HepG2 (cell line): ENCODE results near the gene ALKBH2. TPM values are rescaled to one million over a fixed set of nuclear protein-coding genes. Genes with fewer than 3 reads are reported as not detected.

ENCODE experiments used
- DMAP1 ChIP-seq: IDR thresholded peaks from 2 replicates; pipeline ENCODE4 v1.6.1; 2016
- DRAP1 ChIP-seq: IDR thresholded peaks from 2 replicates; pipeline ENCODE4 v1.6.1; 2016; ENCODE audit warnings: missing genetic modification reagents, missing compliant biosample characterization
- FOSL2 ChIP-seq: sonication (generic); formaldehyde crosslinking; IDR thresholded peaks from 2 replicates; pipeline ENCODE4 v1.4.0; 2020; ENCODE audit warnings: missing genetic modification reagents
- GTF2F1 ChIP-seq: fragments of 150-350 bp; IDR thresholded peaks from 2 replicates; pipeline ENCODE4 v1.6.1; 2014; ENCODE audit warnings: low read length
- PHF8 ChIP-seq: sonication (generic); formaldehyde crosslinking; IDR thresholded peaks from 2 replicates; pipeline ENCODE4 v1.5.0; 2020; ENCODE audit warnings: missing genetic modification reagents
- POLR2A ChIP-seq, 2 experiments: IDR thresholded peaks; 2 replicates each; pipeline ENCODE4 v1.6.1; 2011; ENCODE audit warnings: low read depth in 2 of 2, low read length in 2 of 2, mild to moderate bottlenecking in 1 of 2, moderate library complexity in 1 of 2; ENCODE audit not compliant: insufficient read depth in 1 of 2
- POLR2AphosphoS5 ChIP-seq: IDR thresholded peaks from 2 replicates; pipeline ENCODE4 v1.6.1; 2012; ENCODE audit warnings: low read depth, low read length
- SIN3A ChIP-seq: IDR thresholded peaks from 2 replicates; pipeline ENCODE4 v1.6.1; 2011; ENCODE audit warnings: low read depth, mild to moderate bottlenecking, control low read depth, low read length, borderline replicate concordance
- ZBTB38 ChIP-seq: sonication (generic); formaldehyde crosslinking; IDR thresholded peaks from 2 replicates; pipeline ENCODE4 v1.5.1; 2020; ENCODE audit warnings: mild to moderate bottlenecking, missing genetic modification reagents
- ZFP36 ChIP-seq: fragments of 150-350 bp; IDR thresholded peaks from 2 replicates; pipeline ENCODE4 v1.6.1; 2018; ENCODE audit warnings: borderline replicate concordance, low read length, low read depth; ENCODE audit not compliant: partially characterized antibody
- ZFY ChIP-seq: sonication (generic); formaldehyde crosslinking; IDR thresholded peaks from 2 replicates; pipeline ENCODE4 v1.4.0; 2020; ENCODE audit warnings: missing genetic modification reagents
- ZMYM3 ChIP-seq: sonication (generic); formaldehyde crosslinking; IDR thresholded peaks from 2 replicates; pipeline ENCODE4 v1.5.1; 2020; ENCODE audit warnings: mild to moderate bottlenecking, missing genetic modification reagents
- ZNF318 ChIP-seq: sonication (generic); formaldehyde crosslinking; IDR thresholded peaks from 2 replicates; pipeline ENCODE4 v1.4.0; 2020; ENCODE audit warnings: mild to moderate bottlenecking, missing genetic modification reagents
- ZNF724P ChIP-seq: sonication (generic); formaldehyde crosslinking; IDR thresholded peaks from 2 replicates; pipeline ENCODE4 v1.8.0; 2022; ENCODE audit warnings: missing genetic modification reagents, borderline replicate concordance
- polyA plus RNA-seq, 8 experiments: library from polyadenylated mRNA; depleted of rRNA in 3 of 8; stranded (reverse) in 7 of 8; unstranded in 1 of 8; fragments of >200 nt; fragmentation: Illumina TruSeq in 4 of 8; extraction: Trizol in 4 of 8; gene quantifications; 2 replicates each; pipeline versions ENCODE4 v1.2.1 to v1.2.3, GENCODE V29; 2011 to 2016; ENCODE audit warnings: low read depth in 4 of 8, missing spikeins in 1 of 8, mixed read lengths in 1 of 8; ENCODE audit not compliant: insufficient read depth in 1 of 8
- total RNA-seq, 5 experiments: library from RNA; depleted of rRNA; stranded (reverse); fragments of >200 nt; fragmentation: Illumina TruSeq; extraction: Trizol; gene quantifications; 2 replicates each; pipeline ENCODE4 v1.2.3, GENCODE V29; 2016; ENCODE audit warnings: low read depth in 1 of 5
- TF ChIP-seq, protein P1 (sequence below): IDR thresholded peaks from 2 replicates; pipeline ENCODE4 v1.6.1; 2018; ENCODE audit warnings: missing genetic modification reagents
- TF ChIP-seq, protein P2 (sequence below): sonication (generic); formaldehyde crosslinking; IDR thresholded peaks from 2 replicates; pipeline ENCODE4 v1.5.0; 2020; ENCODE audit warnings: mild to moderate bottlenecking, missing genetic modification reagents
- TF ChIP-seq, protein P3 (sequence below), 2 experiments: sonication (generic) in 1 of 2; formaldehyde crosslinking in 1 of 2; IDR thresholded peaks; 2 replicates each; pipeline versions ENCODE4 v1.4.0 to v1.6.1; 2018 to 2020; ENCODE audit warnings: missing genetic modification reagents in 2 of 2, borderline replicate concordance in 1 of 2, low read depth in 1 of 2, mild to moderate bottlenecking in 1 of 2, missing biosample characterization in 1 of 2

The ALKBH2 gene
- total and polyA plus RNA-seq, 2 of the 13 experiments (the other 11 are each of a cell fraction or from before 2014, with no cell fraction given): 21.0 to 40.5 TPM

- TF ChIP-seq, protein P1, sequence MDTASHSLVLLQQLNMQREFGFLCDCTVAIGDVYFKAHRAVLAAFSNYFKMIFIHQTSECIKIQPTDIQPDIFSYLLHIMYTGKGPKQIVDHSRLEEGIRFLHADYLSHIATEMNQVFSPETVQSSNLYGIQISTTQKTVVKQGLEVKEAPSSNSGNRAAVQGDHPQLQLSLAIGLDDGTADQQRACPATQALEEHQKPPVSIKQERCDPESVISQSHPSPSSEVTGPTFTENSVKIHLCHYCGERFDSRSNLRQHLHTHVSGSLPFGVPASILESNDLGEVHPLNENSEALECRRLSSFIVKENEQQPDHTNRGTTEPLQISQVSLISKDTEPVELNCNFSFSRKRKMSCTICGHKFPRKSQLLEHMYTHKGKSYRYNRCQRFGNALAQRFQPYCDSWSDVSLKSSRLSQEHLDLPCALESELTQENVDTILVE (CRISPR knock-in tag): no peak
- peak; percentile 64; the same call in 1 of the 2 replicates for TF ChIP-seq ZFY (CRISPR knock-in tag)
- no peak for TF ChIP-seq FOSL2
- TF ChIP-seq, protein P2, sequence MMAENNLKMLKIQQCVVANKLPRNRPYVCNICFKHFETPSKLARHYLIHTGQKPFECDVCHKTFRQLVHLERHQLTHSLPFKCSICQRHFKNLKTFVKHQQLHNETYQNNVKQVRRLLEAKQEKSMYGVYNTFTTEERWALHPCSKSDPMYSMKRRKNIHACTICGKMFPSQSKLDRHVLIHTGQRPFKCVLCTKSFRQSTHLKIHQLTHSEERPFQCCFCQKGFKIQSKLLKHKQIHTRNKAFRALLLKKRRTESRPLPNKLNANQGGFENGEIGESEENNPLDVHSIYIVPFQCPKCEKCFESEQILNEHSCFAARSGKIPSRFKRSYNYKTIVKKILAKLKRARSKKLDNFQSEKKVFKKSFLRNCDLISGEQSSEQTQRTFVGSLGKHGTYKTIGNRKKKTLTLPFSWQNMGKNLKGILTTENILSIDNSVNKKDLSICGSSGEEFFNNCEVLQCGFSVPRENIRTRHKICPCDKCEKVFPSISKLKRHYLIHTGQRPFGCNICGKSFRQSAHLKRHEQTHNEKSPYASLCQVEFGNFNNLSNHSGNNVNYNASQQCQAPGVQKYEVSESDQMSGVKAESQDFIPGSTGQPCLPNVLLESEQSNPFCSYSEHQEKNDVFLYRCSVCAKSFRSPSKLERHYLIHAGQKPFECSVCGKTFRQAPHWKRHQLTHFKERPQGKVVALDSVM: peak; percentile 98
- peak; percentile 89 for TF ChIP-seq ZMYM3 (CRISPR knock-in tag)
- TF ChIP-seq ZNF318 (CRISPR knock-in tag): no peak
- TF ChIP-seq ZBTB38 (CRISPR knock-in tag): 0 out of 2 replicates have a peak, but pooled peaks have one; percentile 13
- no peak for TF ChIP-seq GTF2F1
- peak; percentile 9; the same call in 1 of the 2 replicates for TF ChIP-seq DMAP1 (CRISPR knock-in tag)
- no peak for TF ChIP-seq SIN3A
- TF ChIP-seq DRAP1 (CRISPR knock-in tag): peak; percentile 39; the same call in 1 of the 2 replicates
- TF ChIP-seq ZNF724P (CRISPR knock-in tag): no peak
- 0 out of 4 replicates have a peak, but pooled peaks of 1 of the 2 experiments have one; percentile 55 for TF ChIP-seq POLR2A (IDR thresholded peaks at IDR 0.05; ENCODE audit: insufficient read depth in 1 of 2, low read depth in 2 of 2, low read length in 2 of 2)
- no peak for TF ChIP-seq ZFP36
- TF ChIP-seq PHF8 (CRISPR knock-in tag): peak; percentile 67
- TF ChIP-seq, protein P3, sequence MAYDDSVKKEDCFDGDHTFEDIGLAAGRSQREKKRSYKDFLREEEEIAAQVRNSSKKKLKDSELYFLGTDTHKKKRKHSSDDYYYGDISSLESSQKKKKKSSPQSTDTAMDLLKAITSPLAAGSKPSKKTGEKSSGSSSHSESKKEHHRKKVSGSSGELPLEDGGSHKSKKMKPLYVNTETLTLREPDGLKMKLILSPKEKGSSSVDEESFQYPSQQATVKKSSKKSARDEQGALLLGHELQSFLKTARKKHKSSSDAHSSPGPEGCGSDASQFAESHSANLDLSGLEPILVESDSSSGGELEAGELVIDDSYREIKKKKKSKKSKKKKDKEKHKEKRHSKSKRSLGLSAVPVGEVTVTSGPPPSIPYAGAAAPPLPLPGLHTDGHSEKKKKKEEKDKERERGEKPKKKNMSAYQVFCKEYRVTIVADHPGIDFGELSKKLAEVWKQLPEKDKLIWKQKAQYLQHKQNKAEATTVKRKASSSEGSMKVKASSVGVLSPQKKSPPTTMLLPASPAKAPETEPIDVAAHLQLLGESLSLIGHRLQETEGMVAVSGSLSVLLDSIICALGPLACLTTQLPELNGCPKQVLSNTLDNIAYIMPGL (CRISPR knock-in tag; IDR thresholded peaks at IDR 0.05; ENCODE audit: borderline replicate concordance in 1 of 2, low read depth in 1 of 2): no peak
- peak; percentile 72 for TF ChIP-seq POLR2AphosphoS5
Measured at GRCh38 chr12:109097140-109097434, 3.8 kb upstream of the ALKBH2 start (continued).
